D721Med (cell line): ENCODE results near the gene HS2ST1.

ENCODE experiments used
- DNase-seq: peaks from one replicate; pipeline ENCODE4 v3.0.0; 2011; ENCODE audit warnings: low spot score; ENCODE audit not compliant: insufficient read length
- FAIRE-seq: peaks from 2 replicates; lab custom pipeline; 2011; peaks lifted over from hg19 to GRCh38; lab: Jason Lieb, UNC
- CTCF ChIP-seq: IDR thresholded peaks from 2 replicates; pipeline ENCODE4 v1.5.1; 2012; ENCODE audit warnings: mild to moderate bottlenecking, control low read depth; ENCODE audit not compliant: insufficient read depth; ENCODE audit errors: missing control alignments

HS2ST1 gene

GRCh38 chr1:86924324-86924960 lies 10.0 kb downstream of the HS2ST1 start:
- DNase-seq (no peak), FAIRE-seq (no peak)
- no peak for TF ChIP-seq CTCF

GRCh38 chr1:86925742-86926141 lies 11.3 kb downstream of the HS2ST1 start:
- no peak for FAIRE-seq
- no peak for TF ChIP-seq CTCF
- DNase-seq = no peak

- TF ChIP-seq CTCF = no peak
- FAIRE-seq = no peak
- no peak for DNase-seq
These were observed 12.4 kb downstream of the HS2ST1 start for GRCh38 chr1:86926883-86927282.

- FAIRE-seq = no peak
- TF ChIP-seq CTCF = no peak
- no peak for DNase-seq
These were observed 14.4 kb downstream of the HS2ST1 start for GRCh38 chr1:86928819-86929218.

GRCh38 chr1:86933051-86933450 lies 18.6 kb downstream of the HS2ST1 start:
- FAIRE-seq (no peak), DNase-seq (no peak)
- no peak for TF ChIP-seq CTCF

- DNase-seq (no peak), FAIRE-seq (peak; percentile 83)
- no peak for TF ChIP-seq CTCF
These were observed 19.3 kb downstream of the HS2ST1 start for GRCh38 chr1:86933562-86934377.

GRCh38 chr1:86938450-86938849 lies 24.0 kb downstream of the HS2ST1 start:
- DNase-seq (no peak), FAIRE-seq (no peak)
- no peak for TF ChIP-seq CTCF
